ENCODE results near the gene MYO3B.
"Not testable (repeated sequence)": the region's sequence is repeated elsewhere in the genome, so short reads cannot be mapped to it uniquely, and the experiment has no call there.

- TF ChIP-seq CTCF (conservative IDR thresholded peaks at IDR 0.05; ENCODE audit: low read length); EZH2phosphoT487 (IDR thresholded peaks at IDR 0.05; ENCODE audit: borderline replicate concordance, low read depth, low read length): not testable (repeated sequence)
Measured at GRCh38 chr2:170263728-170264521, 86.0 kb downstream of the MYO3B start.
